WTC11 (cell line): ENCODE results near the gene FAS. TPM values are rescaled to one million over a fixed set of nuclear protein-coding genes. Genes with fewer than 3 reads are reported as not detected.

Source experiments
- ATAC-seq: fragments of 200-7000 bp; cut with Tn5 transposase; 2 replicates; pipeline ENCODE4 v1.10.0; 2021; ENCODE audit warnings: mild to moderate bottlenecking, moderate library complexity
- CTCF ChIA-PET: fragments of 300-600 bp; sonication (Branson Sonifier 250); formaldehyde crosslinking; loops from one replicate; lab custom pipeline; 2021; ENCODE audit warnings: antibody characterized with exemption; lab: Charles Lee
- POLR2A ChIA-PET: fragments of 350-600 bp; sonication (Branson Sonifier 250); formaldehyde crosslinking; loops from one replicate; lab custom pipeline; 2021; ENCODE audit warnings: antibody characterized with exemption; lab: Charles Lee
- DNase-seq: peaks from one replicate; pipeline ENCODE4 v3.0.0; 2021; ENCODE audit warnings: low spot score
- H3K27ac Mint-ChIP-seq: 2 replicates; pipeline ENCODE4 v1.8.0; 2021; ENCODE audit warnings: mixed read lengths
- H3K27me3 Mint-ChIP-seq: 2 replicates; pipeline ENCODE4 v1.8.0; 2021; ENCODE audit warnings: low read depth, mild to moderate bottlenecking, moderate library complexity, mixed read lengths
- H3K36me3 Mint-ChIP-seq: 2 replicates; pipeline ENCODE4 v1.8.0; 2021; ENCODE audit warnings: mixed read lengths
- H3K4me1 Mint-ChIP-seq: 2 replicates; pipeline ENCODE4 v1.8.0; 2022; ENCODE audit warnings: mixed read lengths
- H3K4me3 Mint-ChIP-seq: 2 replicates; pipeline ENCODE4 v1.8.0; 2021; ENCODE audit warnings: mild to moderate bottlenecking, moderate library complexity, mixed read lengths
- H3K9me3 Mint-ChIP-seq: 2 replicates; pipeline ENCODE4 v1.8.0; 2021; ENCODE audit warnings: mixed read lengths
- ATF1 ChIP-seq: sonication (generic); formaldehyde crosslinking; IDR thresholded peaks from 2 replicates; pipeline ENCODE4 v1.8.1; 2023; ENCODE audit warnings: mild to moderate bottlenecking, moderate library complexity, missing genetic modification reagents
- E2F1 ChIP-seq: sonication (generic); formaldehyde crosslinking; IDR thresholded peaks from 2 replicates; pipeline ENCODE4 v1.8.0; 2022; ENCODE audit warnings: mild to moderate bottlenecking, missing genetic modification reagents
- E2F4 ChIP-seq: sonication (generic); formaldehyde crosslinking; IDR thresholded peaks from 2 replicates; pipeline ENCODE4 v1.8.1; 2022; ENCODE audit warnings: low read depth, mild to moderate bottlenecking, moderate library complexity, missing genetic modification reagents, borderline replicate concordance
- ERG ChIP-seq: fragments of 250-450 bp; sonication (Bioruptor Pico); IDR thresholded peaks from 2 replicates; pipeline ENCODE4 v1.8.0; 2021; ENCODE audit warnings: mild to moderate bottlenecking
- FOXP4 ChIP-seq: sonication (generic); formaldehyde crosslinking; IDR thresholded peaks from 2 replicates; pipeline ENCODE4 v1.8.0; 2022; ENCODE audit warnings: mild to moderate bottlenecking, missing genetic modification reagents
- GTF2I ChIP-seq: fragments of 250-450 bp; sonication (Bioruptor Pico); conservative IDR thresholded peaks from 2 replicates; pipeline ENCODE4 v1.4.0; 2021; ENCODE audit warnings: mild to moderate bottlenecking
- IRF1 ChIP-seq: sonication (generic); formaldehyde crosslinking; IDR thresholded peaks from 2 replicates; pipeline ENCODE4 v1.8.0; 2023; ENCODE audit warnings: missing genetic modification reagents
- JUN ChIP-seq: sonication (generic); formaldehyde crosslinking; IDR thresholded peaks from 2 replicates; pipeline ENCODE4 v1.8.0; 2023; ENCODE audit warnings: mild to moderate bottlenecking, missing genetic modification reagents
- MLX ChIP-seq: sonication (generic); formaldehyde crosslinking; IDR thresholded peaks from 2 replicates; pipeline ENCODE4 v1.8.1; 2023; ENCODE audit warnings: mild to moderate bottlenecking, missing genetic modification reagents, moderate library complexity
- NFATC4 ChIP-seq: fragments of 250-450 bp; sonication (Bioruptor Pico); IDR thresholded peaks from 2 replicates; pipeline ENCODE4 v1.9.0; 2021; ENCODE audit warnings: mild to moderate bottlenecking
- OVOL2 ChIP-seq: fragments of 250-450 bp; sonication (Bioruptor Pico); IDR thresholded peaks from 2 replicates; pipeline ENCODE4 v1.9.0; 2021; ENCODE audit warnings: mild to moderate bottlenecking, borderline replicate concordance
- PRDM15 ChIP-seq: sonication (generic); formaldehyde crosslinking; IDR thresholded peaks from 2 replicates; pipeline ENCODE4 v1.8.0; 2022; ENCODE audit warnings: missing genetic modification reagents
- PREB ChIP-seq: sonication (generic); formaldehyde crosslinking; IDR thresholded peaks from 2 replicates; pipeline ENCODE4 v1.8.1; 2022; ENCODE audit warnings: mild to moderate bottlenecking, missing genetic modification reagents, moderate library complexity, borderline replicate concordance
- SMAD4 ChIP-seq: sonication (generic); formaldehyde crosslinking; IDR thresholded peaks from 2 replicates; pipeline ENCODE4 v1.8.0; 2022; ENCODE audit warnings: mild to moderate bottlenecking, missing genetic modification reagents
- USF2 ChIP-seq: sonication (generic); formaldehyde crosslinking; IDR thresholded peaks from 2 replicates; pipeline ENCODE4 v1.8.1; 2023; ENCODE audit warnings: mild to moderate bottlenecking, missing genetic modification reagents, moderate library complexity
- ZBTB21 ChIP-seq: sonication (generic); formaldehyde crosslinking; IDR thresholded peaks from 2 replicates; pipeline ENCODE4 v1.8.1; 2023; ENCODE audit warnings: mild to moderate bottlenecking, missing genetic modification reagents, borderline replicate concordance
- ZNF121 ChIP-seq: sonication (generic); formaldehyde crosslinking; IDR thresholded peaks from 2 replicates; pipeline ENCODE4 v1.8.0; 2023; ENCODE audit warnings: missing genetic modification reagents
- ZNF138 ChIP-seq: sonication (generic); formaldehyde crosslinking; conservative IDR thresholded peaks from 2 replicates; pipeline ENCODE4 v1.8.1; 2022; ENCODE audit warnings: mild to moderate bottlenecking, moderate library complexity, missing genetic modification reagents
- ZNF219 ChIP-seq: sonication (generic); formaldehyde crosslinking; IDR thresholded peaks from 2 replicates; pipeline ENCODE4 v1.8.0; 2023; ENCODE audit warnings: missing genetic modification reagents, mild to moderate bottlenecking, borderline replicate concordance
- ZNF416 ChIP-seq: fragments of 250-450 bp; sonication (Bioruptor Pico); IDR thresholded peaks from 2 replicates; pipeline ENCODE4 v1.9.0; 2021; ENCODE audit warnings: mild to moderate bottlenecking, inconsistent platforms
- ZNF425 ChIP-seq: fragments of 250-450 bp; sonication (Bioruptor Pico); conservative IDR thresholded peaks from 2 replicates; pipeline ENCODE4 v1.9.0; 2021; ENCODE audit warnings: mild to moderate bottlenecking
- total RNA-seq: library from RNA; stranded (reverse); gene quantifications from 3 replicates; pipeline ENCODE4 v1.2.3, GENCODE V29; 2021

FAS gene
- total RNA-seq, 1 experiment from 2014 or later, result 4.1 TPM

- no peak for TF ChIP-seq OVOL2
- TF ChIP-seq ZBTB21 (CRISPR knock-in tag), result no peak
Measured at GRCh38 chr10:89063465-89063864, 72.9 kb downstream of the FAS start (continued).

- Mint-ChIP-seq H3K4me3 (no peak overlapping the region), H3K36me3 (no peaks in the 10 kb centered on the region), H3K9me3 (no peaks in the 10 kb centered on the region), H3K27ac (no peak overlapping the region), H3K4me1 (peaks cover 7% of the 10 kb centered on the region), H3K27me3 (no peaks in the 10 kb centered on the region)
- ChIA-PET CTCF (no interaction called here), POLR2A (no interaction called here)
- TF ChIP-seq MLX (CRISPR knock-in tag) (no peak), NFATC4 (CRISPR knock-in tag) (no peak), JUN (CRISPR knock-in tag) (no peak), ZNF425 (no peak), SMAD4 (no peak), ZNF138 (no peak), USF2 (CRISPR knock-in tag) (no peak), PRDM15 (CRISPR knock-in tag) (no peak), IRF1 (CRISPR knock-in tag) (no peak), ZNF121 (CRISPR knock-in tag) (no peak), FOXP4 (no peak), E2F4 (CRISPR knock-in tag) (no peak), GTF2I (CRISPR knock-in tag) (no peak), ERG (CRISPR knock-in tag) (no peak), E2F1 (no peak), PREB (CRISPR knock-in tag) (no peak), ATF1 (CRISPR knock-in tag) (no peak), ZNF416 (CRISPR knock-in tag) (no peak), ZNF219 (CRISPR knock-in tag) (no peak)
- no peak for DNase-seq
- no peak for ATAC-seq
Measured at GRCh38 chr10:89064748-89065147, 74.2 kb downstream of the FAS start.
